Duodenal mucosa (tissue), 2 donors: Measurements from ENCODE around the gene AFF3.

Experiments used
- H3K27ac ChIP-seq: one replicate; pipeline ENCODE4 v1.7.0; 2013; ENCODE audit warnings: low read depth, low read length
- H3K27me3 ChIP-seq, 2 donors: one replicate each; pipeline ENCODE4 v1.7.0; 2013; ENCODE audit warnings: low read length in 2 of 2, control low read depth in 1 of 2; ENCODE audit not compliant: insufficient read depth in 2 of 2, control insufficient read depth in 1 of 2
- H3K36me3 ChIP-seq, 2 donors: one replicate each; pipeline ENCODE4 v1.7.0; 2013; ENCODE audit warnings: low read length in 2 of 2, control low read depth in 1 of 2; ENCODE audit not compliant: insufficient read depth in 2 of 2, control insufficient read depth in 1 of 2
- H3K4me1 ChIP-seq, 2 donors: one replicate each; pipeline ENCODE4 v1.7.0; 2013; ENCODE audit warnings: low read length in 2 of 2, control low read depth in 1 of 2; ENCODE audit not compliant: insufficient read depth in 2 of 2, control insufficient read depth in 1 of 2
- H3K4me3 ChIP-seq, 2 donors: one replicate each; pipeline ENCODE4 v1.7.0; 2013; ENCODE audit warnings: low read length in 2 of 2, low read depth in 1 of 2
- H3K9ac ChIP-seq, 2 donors: one replicate each; pipeline ENCODE4 v1.7.0; 2013; ENCODE audit warnings: low read length in 2 of 2, low read depth in 1 of 2
- H3K9me3 ChIP-seq, 2 donors: one replicate each; pipeline ENCODE4 v1.7.0; 2013; ENCODE audit warnings: low read length in 2 of 2, control low read depth in 1 of 2; ENCODE audit not compliant: control insufficient read depth in 1 of 2

The AFF3 gene

GRCh38 chr2:99710721-99711120 is 431.7 kb downstream of the AFF3 start:
- Histone ChIP-seq H3K9me3 (no peaks in the 10 kb centered on the region), H3K36me3 (no peaks in the 10 kb centered on the region), H3K4me1 (no peaks in the 10 kb centered on the region), H3K9ac (no peak overlapping the region), H3K27ac (no peak overlapping the region), H3K4me3 (no peak overlapping the region), H3K27me3 (no peaks in the 10 kb centered on the region)

GRCh38 chr2:99709229-99709628 is 433.2 kb downstream of the AFF3 start:
- Histone ChIP-seq H3K36me3 (no peaks in the 10 kb centered on the region), H3K4me1 (no peaks in the 10 kb centered on the region)

GRCh38 chr2:99708231-99708630 is 434.2 kb downstream of the AFF3 start:
- Histone ChIP-seq H3K36me3 (no peaks in the 10 kb centered on the region), H3K27ac (no peak overlapping the region), H3K27me3 (no peaks in the 10 kb centered on the region), H3K4me1 (no peaks in the 10 kb centered on the region), H3K9me3 (no peaks in the 10 kb centered on the region), H3K9ac (no peak overlapping the region), H3K4me3 (no peak overlapping the region)

More at GRCh38 chr2:99709229-99709628, 433.2 kb downstream of the AFF3 start:
- Histone ChIP-seq H3K4me3 (no peak overlapping the region), H3K27me3 (no peaks in the 10 kb centered on the region), H3K27ac (no peak overlapping the region), H3K9ac (no peak overlapping the region), H3K9me3 (no peaks in the 10 kb centered on the region)

GRCh38 chr2:99707592-99707991 is 434.8 kb downstream of the AFF3 start:
- H3K4me1 ChIP-seq, result no peaks in the 10 kb centered on the region
- H3K36me3 ChIP-seq, result no peaks in the 10 kb centered on the region
- no peak overlapping the region for H3K4me3 ChIP-seq
- no peaks in the 10 kb centered on the region for H3K9me3 ChIP-seq
- H3K27ac ChIP-seq, result no peak overlapping the region
- H3K27me3 ChIP-seq, result no peaks in the 10 kb centered on the region
- H3K9ac ChIP-seq, result no peak overlapping the region

- H3K9ac ChIP-seq, result no peak overlapping the region
- no peak overlapping the region for H3K4me3 ChIP-seq
Measured at GRCh38 chr2:99706735-99707134, 435.7 kb downstream of the AFF3 start.

GRCh38 chr2:99701503-99701902 is 440.9 kb downstream of the AFF3 start:
- H3K27me3 ChIP-seq, result no peaks in the 10 kb centered on the region
- no peaks in the 10 kb centered on the region for H3K9me3 ChIP-seq
- no peak overlapping the region for H3K4me3 ChIP-seq
- H3K36me3 ChIP-seq, result no peaks in the 10 kb centered on the region
- no peak overlapping the region for H3K9ac ChIP-seq
- H3K27ac ChIP-seq, result no peak overlapping the region
- H3K4me1 ChIP-seq, result no peaks in the 10 kb centered on the region

More at GRCh38 chr2:99706735-99707134, 435.7 kb downstream of the AFF3 start:
- Histone ChIP-seq H3K27ac (no peak overlapping the region), H3K36me3 (no peaks in the 10 kb centered on the region), H3K9me3 (no peaks in the 10 kb centered on the region), H3K27me3 (no peaks in the 10 kb centered on the region), H3K4me1 (no peaks in the 10 kb centered on the region)

GRCh38 chr2:99700482-99701398 is 441.6 kb downstream of the AFF3 start:
- no peaks in the 10 kb centered on the region for H3K27me3 ChIP-seq
- no peaks in the 10 kb centered on the region for H3K4me1 ChIP-seq
- H3K9me3 ChIP-seq, result no peaks in the 10 kb centered on the region
- no peak overlapping the region for H3K27ac ChIP-seq
- H3K36me3 ChIP-seq, result no peaks in the 10 kb centered on the region
- H3K4me3 ChIP-seq, result no peak overlapping the region
- H3K9ac ChIP-seq, result no peak overlapping the region

GRCh38 chr2:99698896-99699295 is 443.5 kb downstream of the AFF3 start:
- Histone ChIP-seq H3K9me3 (no peaks in the 10 kb centered on the region), H3K27me3 (no peaks in the 10 kb centered on the region), H3K36me3 (no peaks in the 10 kb centered on the region), H3K27ac (no peak overlapping the region), H3K4me3 (no peak overlapping the region), H3K9ac (no peak overlapping the region), H3K4me1 (no peaks in the 10 kb centered on the region)

- Histone ChIP-seq H3K9ac (no peak overlapping the region), H3K27ac (no peak overlapping the region), H3K27me3 (no peaks in the 10 kb centered on the region), H3K36me3 (no peaks in the 10 kb centered on the region), H3K4me3 (no peak overlapping the region), H3K9me3 (no peaks in the 10 kb centered on the region), H3K4me1 (no peaks in the 10 kb centered on the region)
Measured at GRCh38 chr2:99697811-99698568, 444.4 kb downstream of the AFF3 start.

GRCh38 chr2:99695944-99696253 is 446.5 kb downstream of the AFF3 start:
- no peaks in the 10 kb centered on the region for H3K9me3 ChIP-seq
- H3K27me3 ChIP-seq, result no peaks in the 10 kb centered on the region
- no peaks in the 10 kb centered on the region for H3K4me1 ChIP-seq
- H3K36me3 ChIP-seq, result no peaks in the 10 kb centered on the region
- H3K27ac ChIP-seq, result no peak overlapping the region
- H3K4me3 ChIP-seq, result no peak overlapping the region
- H3K9ac ChIP-seq, result no peak overlapping the region
